Measurements from ENCODE around the gene ARMC12.

The ARMC12 gene

DNA sequence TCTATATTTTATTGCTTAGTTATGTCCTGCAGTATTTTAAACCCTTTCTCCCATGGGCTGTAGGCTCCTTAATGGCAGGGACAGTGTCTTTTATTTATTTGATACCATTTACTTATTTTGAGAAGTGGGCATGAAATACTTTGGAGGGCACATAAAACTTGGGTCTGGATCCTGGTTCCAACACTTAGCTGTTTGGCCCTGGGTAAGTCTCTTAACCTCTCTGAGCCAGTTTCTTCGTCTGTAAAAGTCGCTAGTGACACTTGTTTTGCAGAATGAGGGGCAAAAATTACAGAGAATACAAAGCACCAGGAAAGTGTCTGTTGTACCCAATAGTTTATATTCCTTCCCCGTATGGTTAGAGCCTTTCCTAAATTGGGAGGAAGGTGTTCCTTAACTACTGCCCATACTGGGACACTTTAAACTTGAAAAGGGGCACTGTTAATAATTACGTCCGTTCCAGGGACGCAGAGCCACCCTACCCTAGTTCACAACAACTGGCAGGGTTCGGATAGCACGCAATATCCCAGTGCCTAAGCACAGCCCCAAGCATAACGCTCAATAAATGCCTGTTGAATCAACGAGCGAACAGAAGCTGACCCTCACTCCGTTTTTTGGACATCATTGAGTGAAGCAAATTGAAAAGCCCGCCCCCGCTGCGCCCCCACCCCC, 6.0 kb upstream of the ARMC12 start:
- H3K27ac ChIP-seq (replicated peaks) = peak overlapping the region; percentile 80
- TF ChIP-seq, protein P1, sequence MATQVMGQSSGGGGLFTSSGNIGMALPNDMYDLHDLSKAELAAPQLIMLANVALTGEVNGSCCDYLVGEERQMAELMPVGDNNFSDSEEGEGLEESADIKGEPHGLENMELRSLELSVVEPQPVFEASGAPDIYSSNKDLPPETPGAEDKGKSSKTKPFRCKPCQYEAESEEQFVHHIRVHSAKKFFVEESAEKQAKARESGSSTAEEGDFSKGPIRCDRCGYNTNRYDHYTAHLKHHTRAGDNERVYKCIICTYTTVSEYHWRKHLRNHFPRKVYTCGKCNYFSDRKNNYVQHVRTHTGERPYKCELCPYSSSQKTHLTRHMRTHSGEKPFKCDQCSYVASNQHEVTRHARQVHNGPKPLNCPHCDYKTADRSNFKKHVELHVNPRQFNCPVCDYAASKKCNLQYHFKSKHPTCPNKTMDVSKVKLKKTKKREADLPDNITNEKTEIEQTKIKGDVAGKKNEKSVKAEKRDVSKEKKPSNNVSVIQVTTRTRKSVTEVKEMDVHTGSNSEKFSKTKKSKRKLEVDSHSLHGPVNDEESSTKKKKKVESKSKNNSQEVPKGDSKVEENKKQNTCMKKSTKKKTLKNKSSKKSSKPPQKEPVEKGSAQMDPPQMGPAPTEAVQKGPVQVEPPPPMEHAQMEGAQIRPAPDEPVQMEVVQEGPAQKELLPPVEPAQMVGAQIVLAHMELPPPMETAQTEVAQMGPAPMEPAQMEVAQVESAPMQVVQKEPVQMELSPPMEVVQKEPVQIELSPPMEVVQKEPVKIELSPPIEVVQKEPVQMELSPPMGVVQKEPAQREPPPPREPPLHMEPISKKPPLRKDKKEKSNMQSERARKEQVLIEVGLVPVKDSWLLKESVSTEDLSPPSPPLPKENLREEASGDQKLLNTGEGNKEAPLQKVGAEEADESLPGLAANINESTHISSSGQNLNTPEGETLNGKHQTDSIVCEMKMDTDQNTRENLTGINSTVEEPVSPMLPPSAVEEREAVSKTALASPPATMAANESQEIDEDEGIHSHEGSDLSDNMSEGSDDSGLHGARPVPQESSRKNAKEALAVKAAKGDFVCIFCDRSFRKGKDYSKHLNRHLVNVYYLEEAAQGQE (IDR thresholded peaks at IDR 0.05; ENCODE audit: insufficient replicate concordance, low read depth) = no peak
- TF ChIP-seq, protein P2, sequence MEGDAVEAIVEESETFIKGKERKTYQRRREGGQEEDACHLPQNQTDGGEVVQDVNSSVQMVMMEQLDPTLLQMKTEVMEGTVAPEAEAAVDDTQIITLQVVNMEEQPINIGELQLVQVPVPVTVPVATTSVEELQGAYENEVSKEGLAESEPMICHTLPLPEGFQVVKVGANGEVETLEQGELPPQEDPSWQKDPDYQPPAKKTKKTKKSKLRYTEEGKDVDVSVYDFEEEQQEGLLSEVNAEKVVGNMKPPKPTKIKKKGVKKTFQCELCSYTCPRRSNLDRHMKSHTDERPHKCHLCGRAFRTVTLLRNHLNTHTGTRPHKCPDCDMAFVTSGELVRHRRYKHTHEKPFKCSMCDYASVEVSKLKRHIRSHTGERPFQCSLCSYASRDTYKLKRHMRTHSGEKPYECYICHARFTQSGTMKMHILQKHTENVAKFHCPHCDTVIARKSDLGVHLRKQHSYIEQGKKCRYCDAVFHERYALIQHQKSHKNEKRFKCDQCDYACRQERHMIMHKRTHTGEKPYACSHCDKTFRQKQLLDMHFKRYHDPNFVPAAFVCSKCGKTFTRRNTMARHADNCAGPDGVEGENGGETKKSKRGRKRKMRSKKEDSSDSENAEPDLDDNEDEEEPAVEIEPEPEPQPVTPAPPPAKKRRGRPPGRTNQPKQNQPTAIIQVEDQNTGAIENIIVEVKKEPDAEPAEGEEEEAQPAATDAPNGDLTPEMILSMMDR (IDR thresholded peaks at IDR 0.05; ENCODE audit: insufficient read depth, low read length) = no peak
- no peak for TF ChIP-seq SPI1 (IDR thresholded peaks at IDR 0.05; ENCODE audit: borderline replicate concordance, low read depth)
- peak overlapping the region; percentile 72; the same call in 1 of the 2 replicates for H3K4me3 ChIP-seq (replicated peaks; ENCODE audit: insufficient read depth, low read length)
- no peaks in the 10 kb centered on the region for H3K27me3 ChIP-seq (ENCODE audit: insufficient read depth, poor library complexity, severe bottlenecking)
- DNase-seq (ENCODE audit: low read depth in 1 of 2, low spot score in 1 of 2) = no peak

DNA sequence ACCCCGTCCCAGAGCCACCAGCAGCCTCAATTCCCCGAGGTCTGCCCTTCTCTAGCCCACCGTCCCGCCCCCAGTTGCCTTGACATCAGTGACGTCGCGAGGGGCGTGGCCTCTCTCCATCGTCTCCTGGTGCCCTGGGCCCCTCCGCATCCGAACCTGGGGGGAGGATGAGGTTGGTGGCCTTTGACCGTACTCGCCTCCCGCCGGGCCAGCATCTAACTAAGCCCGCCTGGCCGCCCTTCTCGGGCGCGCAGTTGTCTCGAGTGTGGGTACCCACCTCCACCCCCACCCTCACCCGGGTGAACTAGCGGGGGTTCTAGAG, 5.5 kb upstream of the ARMC12 start:
- peak overlapping the region; percentile 80 for H3K27ac ChIP-seq (replicated peaks)
- TF ChIP-seq POLR2AphosphoS5 (IDR thresholded peaks at IDR 0.05; ENCODE audit: low read depth) = no peak
- TF ChIP-seq, protein P1 (IDR thresholded peaks at IDR 0.05; ENCODE audit: insufficient replicate concordance, low read depth) = no peak
- TF ChIP-seq, protein P2 (IDR thresholded peaks at IDR 0.05; ENCODE audit: insufficient read depth, low read length) = no peak
- no peak for TF ChIP-seq SPI1 (IDR thresholded peaks at IDR 0.05; ENCODE audit: borderline replicate concordance, low read depth)
- no peak for TF ChIP-seq GABPA (IDR thresholded peaks at IDR 0.05; ENCODE audit: low read depth)

DNA sequence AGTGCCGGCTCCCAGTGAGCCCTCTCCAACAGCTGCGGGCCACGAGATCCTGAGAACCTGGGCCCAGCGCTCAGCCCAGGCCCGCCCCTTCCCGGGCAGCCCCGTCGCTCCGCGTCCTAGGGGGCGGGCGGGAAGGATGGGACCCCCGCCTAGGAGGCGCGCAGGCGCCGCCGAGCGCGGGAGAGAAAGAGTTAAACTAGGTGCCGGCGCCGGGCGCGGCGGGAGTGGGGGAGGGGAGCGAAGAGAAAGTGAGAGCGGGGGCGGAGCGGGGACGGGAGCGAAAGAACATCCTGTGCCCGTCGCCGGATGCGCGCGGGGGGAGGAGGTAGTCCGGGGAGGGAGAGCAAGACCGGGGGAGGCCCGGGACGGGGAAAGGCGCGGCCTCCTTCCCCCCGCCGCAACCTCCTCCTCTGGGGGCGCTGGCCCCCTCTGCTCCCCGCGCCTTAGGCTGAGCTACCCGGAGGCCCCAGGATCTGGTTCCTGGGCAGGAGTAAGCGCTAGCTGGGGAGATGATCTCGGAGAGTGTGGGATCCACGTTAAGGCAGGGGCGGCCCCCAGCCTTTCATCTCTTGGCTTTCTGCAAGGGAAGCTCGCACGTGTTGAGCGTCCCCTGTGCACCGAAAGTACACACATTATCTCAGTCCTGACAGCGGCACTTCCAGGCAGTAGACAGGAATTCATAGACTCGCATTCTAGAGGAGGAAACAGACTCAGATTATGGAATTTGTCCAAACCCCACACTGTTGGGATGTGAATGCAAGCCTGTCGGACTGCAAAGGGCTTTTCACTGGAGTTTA, 4.9 kb upstream of the ARMC12 start:
- H3K4me3 ChIP-seq (replicated peaks; ENCODE audit: insufficient read depth, low read length) = peak overlapping the region; percentile 72
- peak; percentile 63 for TF ChIP-seq GABPA (IDR thresholded peaks at IDR 0.05; ENCODE audit: low read depth)
- TF ChIP-seq, protein P1 (IDR thresholded peaks at IDR 0.05; ENCODE audit: insufficient replicate concordance, low read depth) = no peak
- TF ChIP-seq POLR2AphosphoS5 (IDR thresholded peaks at IDR 0.05; ENCODE audit: low read depth) = peak; percentile 38; the same call in 1 of the 2 replicates
- H3K27me3 ChIP-seq (ENCODE audit: insufficient read depth, poor library complexity, severe bottlenecking) = no peaks in the 10 kb centered on the region
- peak overlapping the region; percentile 80 for H3K27ac ChIP-seq (replicated peaks)
- peak; percentile 85 to 92 for DNase-seq (ENCODE audit: low read depth in 1 of 2, low spot score in 1 of 2)

More for the DNA sequence above, 5.5 kb upstream of the ARMC12 start:
- Histone ChIP-seq H3K4me3 (replicated peaks; ENCODE audit: insufficient read depth, low read length) (peak overlapping the region; percentile 72), H3K27me3 (ENCODE audit: insufficient read depth, poor library complexity, severe bottlenecking) (no peaks in the 10 kb centered on the region)
- peak; percentile 78 to 89 for DNase-seq (ENCODE audit: low read depth in 1 of 2, low spot score in 1 of 2)
